Gastroesophageal sphincter (tissue), 3 donors: ENCODE data around the gene COA8.

Experiments
- POLR2AphosphoS5 ChIP-seq: sonication (generic); formaldehyde crosslinking; IDR thresholded peaks from one replicate; pipeline ENCODE4 v1.6.1; 2017; ENCODE audit warnings: antibody characterized with exemption
- TF ChIP-seq, protein P1 (sequence below), 4 experiments: fragments of 200-600 bp in 2 of 4; fragments of 450-650 bp in 2 of 4; sonication (generic) in 1 of 4; IDR thresholded peaks; one replicate each; pipeline ENCODE4 v1.5.1; 2017 to 2019; ENCODE audit warnings: antibody characterized with exemption in 4 of 4, mild to moderate bottlenecking in 2 of 4, moderate library complexity in 2 of 4

DNA sequence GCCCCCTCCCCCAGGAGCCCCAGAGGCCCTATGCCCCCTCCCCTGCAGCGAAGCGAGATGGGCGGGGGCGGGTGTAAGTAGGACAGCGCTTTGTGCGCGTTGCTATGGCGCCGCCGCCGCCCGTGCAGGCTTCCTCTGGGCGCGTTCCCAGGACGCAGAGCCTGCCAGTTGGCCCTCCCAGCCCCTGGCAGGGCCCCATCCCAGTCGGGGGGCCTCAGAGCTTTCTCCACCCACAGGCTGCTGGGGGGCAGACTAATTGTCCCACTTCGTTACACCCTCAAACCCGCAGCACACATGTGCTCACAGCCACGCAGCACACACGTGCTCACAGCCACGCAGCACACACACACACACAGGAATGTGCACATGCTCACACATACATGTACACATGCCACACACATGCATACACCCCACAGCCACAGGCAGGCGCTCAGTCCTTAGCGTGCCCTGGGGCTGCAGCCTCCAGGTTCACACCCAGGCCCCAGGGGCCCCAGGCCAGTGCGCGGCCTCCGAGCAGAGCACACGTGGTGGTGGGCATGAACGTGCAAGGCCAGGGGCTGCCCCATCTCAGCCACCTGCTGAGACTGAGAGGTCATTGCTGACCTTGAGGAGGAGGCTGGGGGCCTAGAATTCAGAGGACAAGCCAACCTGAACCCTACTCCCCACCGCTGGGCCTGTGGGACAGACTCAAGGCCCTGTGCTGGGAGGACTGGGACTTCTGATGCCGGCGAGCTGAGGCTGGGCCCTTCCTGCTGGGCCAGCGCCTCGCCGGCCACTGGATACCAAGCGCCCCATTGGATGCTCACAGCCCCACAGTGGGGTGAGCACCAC, 18.2 kb upstream of the COA8 start:
- TF ChIP-seq, protein P1, sequence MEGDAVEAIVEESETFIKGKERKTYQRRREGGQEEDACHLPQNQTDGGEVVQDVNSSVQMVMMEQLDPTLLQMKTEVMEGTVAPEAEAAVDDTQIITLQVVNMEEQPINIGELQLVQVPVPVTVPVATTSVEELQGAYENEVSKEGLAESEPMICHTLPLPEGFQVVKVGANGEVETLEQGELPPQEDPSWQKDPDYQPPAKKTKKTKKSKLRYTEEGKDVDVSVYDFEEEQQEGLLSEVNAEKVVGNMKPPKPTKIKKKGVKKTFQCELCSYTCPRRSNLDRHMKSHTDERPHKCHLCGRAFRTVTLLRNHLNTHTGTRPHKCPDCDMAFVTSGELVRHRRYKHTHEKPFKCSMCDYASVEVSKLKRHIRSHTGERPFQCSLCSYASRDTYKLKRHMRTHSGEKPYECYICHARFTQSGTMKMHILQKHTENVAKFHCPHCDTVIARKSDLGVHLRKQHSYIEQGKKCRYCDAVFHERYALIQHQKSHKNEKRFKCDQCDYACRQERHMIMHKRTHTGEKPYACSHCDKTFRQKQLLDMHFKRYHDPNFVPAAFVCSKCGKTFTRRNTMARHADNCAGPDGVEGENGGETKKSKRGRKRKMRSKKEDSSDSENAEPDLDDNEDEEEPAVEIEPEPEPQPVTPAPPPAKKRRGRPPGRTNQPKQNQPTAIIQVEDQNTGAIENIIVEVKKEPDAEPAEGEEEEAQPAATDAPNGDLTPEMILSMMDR (IDR thresholded peaks at IDR 0.05): no peak
- TF ChIP-seq POLR2AphosphoS5: peak; percentile 21
